Ovary (tissue), 9 donors: Measurements from ENCODE around the gene MPPED2. TPM values are rescaled to one million over a fixed set of nuclear protein-coding genes. Genes with fewer than 3 reads are reported as not detected.

Experiments
- DNase-seq, 5 donors: peaks; one replicate each; pipeline ENCODE4 v3.0.0-alpha.2; 2019 to 2020
- H3K27ac ChIP-seq, 2 donors: fragments of 200-600 bp; one replicate each; pipeline versions ENCODE4 v1.5.1 to v1.8.0; 2019 to 2022
- H3K27me3 ChIP-seq: fragments of 200-600 bp; one replicate; pipeline ENCODE4 v1.8.0; 2022
- H3K36me3 ChIP-seq: fragments of 200-600 bp; sonication (generic); one replicate; pipeline ENCODE4 v1.5.1; 2019
- H3K4me1 ChIP-seq: one replicate; pipeline ENCODE4 v1.8.1; 2013; ENCODE audit warnings: mild to moderate bottlenecking, moderate library complexity; ENCODE audit not compliant: insufficient read depth
- H3K4me3 ChIP-seq: fragments of 200-600 bp; sonication (generic); one replicate; pipeline ENCODE4 v1.5.1; 2017
- H3K9me3 ChIP-seq, 2 donors: fragments of 200-600 bp in 1 of 2; sonication (generic) in 1 of 2; one replicate each; pipeline versions ENCODE4 v1.5.1 to v1.8.1; 2013 to 2019; ENCODE audit warnings: mild to moderate bottlenecking in 1 of 2, moderate library complexity in 1 of 2
- EP300 ChIP-seq: sonication (generic); formaldehyde crosslinking; IDR thresholded peaks from one replicate; pipeline ENCODE4 v1.6.1; 2017; ENCODE audit warnings: antibody characterized with exemption
- POLR2A ChIP-seq: fragments of 450-650 bp; IDR thresholded peaks from one replicate; pipeline ENCODE4 v1.6.1; 2017; ENCODE audit warnings: antibody characterized with exemption, mild to moderate bottlenecking, moderate library complexity
- WGBS, 3 donors: extraction: QIAGEN DNeasy Blood & Tissue Kit in 1 of 3; methylation state at CpG; one replicate each; pipeline versions ENCODE4 v1.1.5 to v1.1.7; 2013 to 2017; 5-methylcytosine and 5-hydroxymethylcytosine counted together
- intact Hi-C, 4 donors: fragments of 100-400 bp; cut with DNase I; formaldehyde crosslinking; loops; one replicate each; pipeline versions ENCODE4 v1.11.0 to v1.15.1; 2022 to 2023
- polyA plus RNA-seq, 2 donors: library from polyadenylated mRNA; stranded (reverse); fragments of 200-250 nt in 1 of 2; fragments of 350-450 nt in 1 of 2; fragmentation: Illumina TruSeq in 1 of 2; extraction: RNeasy Lipid Tissue Mini Kit (QIAGEN cat#74804) in 1 of 2; gene quantifications; one replicate each; pipeline ENCODE4 v1.2.3, GENCODE V29; 2013 to 2014
- total RNA-seq, 7 donors: library from RNA; depleted of rRNA in 2 of 7; stranded (reverse); fragments of >200 nt in 2 of 7; fragmentation: NEBNext Ultra II Directional in 3 of 7; extraction: Animal tissue kit (Norgen Biotek cat#: 25700) in 3 of 7; gene quantifications; one replicate each; pipeline versions ENCODE4 v1.1.0 to v1.2.4, GENCODE V29; 2016 to 2023
- TF ChIP-seq, protein P1 (sequence below), 3 donors: fragments of 450-650 bp in 2 of 3; fragments of 200-600 bp in 1 of 3; IDR thresholded peaks; one replicate each; pipeline versions ENCODE4 v1.5.1 to v1.8.0; 2016 to 2022; ENCODE audit warnings: antibody characterized with exemption in 3 of 3, mild to moderate bottlenecking in 1 of 3
- donor health status: DM: no; HTN: no; CAD: no; lungs with moderate emphysema.
- donor health status: DM: no; HTN: no; CAD: no.
- donor health status: Bipolar disorder and iron deficiency.
- donor health status: DM: yes; HTN: yes; CAD: no.
- donor health status: DM: no; HTN: no; CAD: no.
- donor health status: DM: yes; HTN: yes; CAD: no.

MPPED2 gene
- total and polyA plus RNA-seq, 9 donors = 0.30 to 10.1 (median 2.9) TPM

GRCh38 chr11:30395751-30396150 lies 190.4 kb downstream of the MPPED2 start:
- no peak overlapping the region for H3K27ac ChIP-seq
- intact Hi-C loops = no loop called here
- no peaks in the 10 kb centered on the region for H3K27me3 ChIP-seq
- H3K9me3 ChIP-seq = no peaks in the 10 kb centered on the region
- WGBS, 3 donors = 23 to 31% (median 27%) methylated on average over 8 of the region's 8 CpGs
- H3K36me3 ChIP-seq = no peaks in the 10 kb centered on the region
- TF ChIP-seq POLR2A (no peak), EP300 (no peak)
- TF ChIP-seq, protein P1, sequence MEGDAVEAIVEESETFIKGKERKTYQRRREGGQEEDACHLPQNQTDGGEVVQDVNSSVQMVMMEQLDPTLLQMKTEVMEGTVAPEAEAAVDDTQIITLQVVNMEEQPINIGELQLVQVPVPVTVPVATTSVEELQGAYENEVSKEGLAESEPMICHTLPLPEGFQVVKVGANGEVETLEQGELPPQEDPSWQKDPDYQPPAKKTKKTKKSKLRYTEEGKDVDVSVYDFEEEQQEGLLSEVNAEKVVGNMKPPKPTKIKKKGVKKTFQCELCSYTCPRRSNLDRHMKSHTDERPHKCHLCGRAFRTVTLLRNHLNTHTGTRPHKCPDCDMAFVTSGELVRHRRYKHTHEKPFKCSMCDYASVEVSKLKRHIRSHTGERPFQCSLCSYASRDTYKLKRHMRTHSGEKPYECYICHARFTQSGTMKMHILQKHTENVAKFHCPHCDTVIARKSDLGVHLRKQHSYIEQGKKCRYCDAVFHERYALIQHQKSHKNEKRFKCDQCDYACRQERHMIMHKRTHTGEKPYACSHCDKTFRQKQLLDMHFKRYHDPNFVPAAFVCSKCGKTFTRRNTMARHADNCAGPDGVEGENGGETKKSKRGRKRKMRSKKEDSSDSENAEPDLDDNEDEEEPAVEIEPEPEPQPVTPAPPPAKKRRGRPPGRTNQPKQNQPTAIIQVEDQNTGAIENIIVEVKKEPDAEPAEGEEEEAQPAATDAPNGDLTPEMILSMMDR (IDR thresholded peaks at IDR 0.05) = no peak
- no peak for DNase-seq
- no peak overlapping the region for H3K4me3 ChIP-seq
- H3K4me1 ChIP-seq = no peaks in the 10 kb centered on the region

- TF ChIP-seq POLR2A (no peak), EP300 (no peak)
- TF ChIP-seq, protein P1 (IDR thresholded peaks at IDR 0.05) = no peak
- intact Hi-C loops = no loop called here
- no peaks in the 10 kb centered on the region for H3K9me3 ChIP-seq
- WGBS, 3 donors = 76 to 88% (median 86%) methylated on average over 1 of the region's 1 CpG
- H3K27ac ChIP-seq = no peak overlapping the region
- no peaks in the 10 kb centered on the region for H3K4me1 ChIP-seq
- no peaks in the 10 kb centered on the region for H3K36me3 ChIP-seq
- H3K27me3 ChIP-seq = no peaks in the 10 kb centered on the region
- DNase-seq = no peak
- H3K4me3 ChIP-seq = no peak overlapping the region
Measured at GRCh38 chr11:30393012-30393411, 193.1 kb downstream of the MPPED2 start.

GRCh38 chr11:30392221-30392784 lies 193.8 kb downstream of the MPPED2 start:
- 25 to 30% (median 28%) methylated on average over 5 of the region's 5 CpGs for WGBS, 3 donors
- no peak for DNase-seq
- Histone ChIP-seq H3K4me3 (no peak overlapping the region), H3K4me1 (no peaks in the 10 kb centered on the region), H3K36me3 (no peaks in the 10 kb centered on the region), H3K9me3 (no peaks in the 10 kb centered on the region), H3K27me3 (no peaks in the 10 kb centered on the region), H3K27ac (no peak overlapping the region)
- TF ChIP-seq POLR2A (no peak), EP300 (no peak)
- TF ChIP-seq, protein P1 (IDR thresholded peaks at IDR 0.05) = no peak
- intact Hi-C loops = no loop called here

- TF ChIP-seq EP300 (no peak), POLR2A (no peak)
- TF ChIP-seq, protein P1 (IDR thresholded peaks at IDR 0.05) = no peak
- intact Hi-C loops = no loop called here
Measured at GRCh38 chr11:30388957-30389356, 197.2 kb downstream of the MPPED2 start.

More at GRCh38 chr11:30388957-30389356, 197.2 kb downstream of the MPPED2 start:
- Histone ChIP-seq H3K27me3 (no peaks in the 10 kb centered on the region), H3K4me3 (no peak overlapping the region), H3K36me3 (no peaks in the 10 kb centered on the region), H3K4me1 (no peaks in the 10 kb centered on the region), H3K9me3 (no peaks in the 10 kb centered on the region), H3K27ac (no peak overlapping the region)
- no peak for DNase-seq
- 54 to 67% (median 62%) methylated on average over 3 of the region's 3 CpGs for WGBS, 3 donors
